HUDEP-2 (cell line): ENCODE data around the gene SETBP1.

ENCODE experiments used
- DNase-seq, 76 experiments: peaks; one replicate each; lab custom pipeline; 2025; ENCODE audit not compliant: unreplicated experiment in 76 of 76; lab: John Stamatoyannopoulos, UW

The SETBP1 gene

DNA sequence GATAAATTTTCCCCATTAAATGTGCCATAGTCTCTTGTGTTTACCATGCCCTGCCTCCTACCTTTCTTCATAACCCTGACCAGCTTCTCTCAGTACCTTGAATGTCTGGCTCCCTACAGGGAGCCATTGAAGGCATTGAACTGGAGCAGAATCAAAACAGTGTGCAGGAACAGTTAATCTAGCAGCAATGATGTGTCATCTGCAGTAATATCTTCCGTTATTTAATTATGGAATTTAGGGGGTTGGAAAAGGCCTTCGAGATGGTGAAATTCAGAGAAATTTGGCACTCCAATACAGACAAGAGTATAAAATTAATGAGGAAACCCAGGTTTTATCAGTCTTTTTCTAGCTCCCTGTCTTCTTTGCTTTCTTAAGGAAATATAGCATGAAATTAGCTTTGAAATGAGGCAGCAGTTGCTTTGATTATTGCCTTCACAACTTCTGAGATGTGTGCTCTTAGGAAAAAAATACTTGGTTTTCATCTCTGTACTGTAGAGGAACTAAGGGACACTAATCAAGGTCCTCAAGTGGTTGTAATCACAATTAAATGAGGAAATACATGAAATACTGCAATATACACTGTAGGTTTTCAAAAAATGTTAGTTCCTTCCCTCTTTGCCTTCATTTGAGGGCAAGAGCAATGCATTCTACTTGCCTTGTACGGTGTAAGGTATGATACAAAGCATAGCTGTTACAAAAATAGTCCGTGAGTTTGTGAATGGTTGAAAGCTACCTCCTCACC lies 369.1 kb downstream of the SETBP1 start:
- no peak for DNase-seq

- no peak for DNase-seq
Observed at GRCh38 chr18:45050712-45051601, 370.3 kb downstream of the SETBP1 start.

DNA sequence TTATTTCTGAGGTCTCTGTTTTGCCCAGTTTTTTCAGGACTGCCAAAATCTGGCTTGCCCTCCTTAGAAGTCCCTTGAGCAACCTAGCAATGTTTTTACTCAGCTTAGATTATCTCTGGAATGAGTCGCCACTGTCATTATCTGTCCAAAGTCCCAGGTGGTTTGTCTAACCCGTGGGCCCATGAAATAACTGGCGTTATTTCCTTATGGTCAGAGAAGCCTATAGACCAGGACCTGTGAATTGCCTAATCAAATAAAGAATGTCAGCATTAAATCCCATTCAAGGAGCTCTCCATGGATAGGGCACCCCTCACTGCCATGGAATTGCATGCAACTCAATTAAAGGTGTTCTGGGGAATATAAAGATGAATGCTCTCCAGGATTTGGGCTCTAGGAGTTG lies 373.9 kb downstream of the SETBP1 start:
- no peak for DNase-seq

DNA sequence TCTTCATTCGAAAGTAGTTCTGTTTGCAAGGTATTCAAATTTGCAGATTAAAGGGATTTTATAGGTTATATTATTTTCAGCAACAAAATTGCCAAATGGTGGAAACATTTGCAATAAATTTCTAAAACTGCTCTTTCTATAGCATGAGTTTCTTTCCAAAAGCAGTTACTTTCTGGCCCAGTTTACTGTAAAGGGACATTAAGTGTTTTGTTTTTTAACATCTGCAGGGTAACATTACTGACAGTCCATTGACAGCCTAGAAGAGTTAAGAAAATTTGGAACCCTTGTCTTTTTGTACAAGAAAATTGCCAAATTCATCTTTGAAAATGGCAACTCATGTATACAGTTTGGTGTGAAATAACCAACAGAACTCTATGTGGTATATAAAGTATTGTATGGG lies 375.1 kb downstream of the SETBP1 start:
- no peak for DNase-seq

- DNase-seq: peak in 1 of 76 experiments; percentile 14
Observed at GRCh38 chr18:45056926-45057325, 376.2 kb downstream of the SETBP1 start.

DNA sequence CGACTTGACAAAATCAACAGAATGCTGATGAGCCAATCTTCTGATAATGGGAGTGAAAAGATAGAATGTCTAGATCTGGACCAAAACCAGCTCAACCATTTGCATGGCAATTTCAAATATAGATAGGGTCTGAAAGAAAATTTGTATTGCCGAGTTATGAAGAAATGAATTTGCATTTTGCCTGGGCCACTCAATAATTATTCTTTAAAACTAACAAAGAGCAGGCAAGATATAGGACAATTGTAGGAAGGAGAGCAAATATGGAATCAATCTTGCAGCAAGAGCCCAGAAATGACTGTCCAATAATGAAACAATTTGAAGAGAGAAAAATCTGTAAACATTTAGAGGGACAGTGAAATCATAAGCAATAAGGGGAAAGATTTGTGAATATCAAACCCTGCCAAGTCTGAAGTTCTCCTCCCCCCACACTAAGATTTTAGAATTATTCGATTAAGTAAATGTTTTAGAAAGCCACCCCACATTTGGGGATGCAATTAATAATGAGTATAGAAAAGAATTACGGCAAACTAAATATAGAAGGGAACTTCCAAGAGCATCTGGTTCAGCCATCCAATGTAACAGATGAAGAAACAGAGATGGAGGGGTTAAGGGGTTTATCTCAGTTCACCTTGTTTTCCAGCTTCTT lies 377.4 kb downstream of the SETBP1 start:
- DNase-seq: no peak

- DNase-seq: peak in 43 of 76 experiments; percentile 0 to 89 (median 54)
Observed at GRCh38 chr18:45059695-45060094, 379.0 kb downstream of the SETBP1 start.

DNA sequence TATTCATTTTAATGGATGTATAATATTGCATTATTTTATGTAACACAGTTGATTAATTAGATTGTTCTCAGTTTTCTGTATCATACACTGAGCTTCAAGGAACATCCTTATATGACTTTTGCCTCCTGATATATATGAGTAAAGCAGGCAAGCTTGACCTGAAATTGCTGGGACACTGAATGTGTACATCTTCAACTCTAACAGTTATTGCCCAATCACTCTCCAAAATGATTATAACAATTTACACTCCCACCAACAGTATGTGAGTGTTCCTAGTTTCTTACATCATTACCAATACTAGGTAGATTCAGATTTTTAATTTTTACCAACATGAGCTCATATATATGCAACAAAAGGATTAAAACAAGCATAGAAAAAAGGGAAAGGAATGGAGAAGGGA lies 379.4 kb downstream of the SETBP1 start:
- DNase-seq: peak in 19 of 76 experiments; percentile 10 to 81 (median 49)

DNA sequence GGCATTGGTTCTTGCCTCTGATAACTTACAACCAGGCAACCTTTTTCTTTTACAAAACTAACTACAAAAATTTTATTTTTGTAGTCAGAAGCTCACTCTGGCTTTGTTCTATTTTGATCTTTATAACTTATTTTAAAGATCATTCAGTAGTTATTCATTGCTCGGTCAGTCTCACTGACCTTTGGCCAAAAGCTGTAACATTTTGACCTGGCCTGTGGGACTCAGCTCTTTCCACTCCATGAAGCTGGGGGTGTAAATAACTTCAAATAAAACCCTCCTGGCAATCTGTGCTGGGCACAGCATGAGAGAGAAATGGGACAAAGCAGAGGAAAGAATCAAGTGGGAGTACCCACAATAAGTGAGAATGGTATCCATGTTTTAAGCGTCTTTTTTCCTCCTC lies 380.7 kb downstream of the SETBP1 start:
- DNase-seq: no peak

- DNase-seq: no peak
Observed at GRCh38 chr18:45063246-45064038, 382.8 kb downstream of the SETBP1 start.

GRCh38 chr18:45066210-45066609 lies 385.5 kb downstream of the SETBP1 start:
- DNase-seq: no peak

- peak in 41 of 76 experiments; percentile 1 to 79 (median 27) for DNase-seq
Observed at GRCh38 chr18:45066886-45067285, 386.2 kb downstream of the SETBP1 start.

DNA sequence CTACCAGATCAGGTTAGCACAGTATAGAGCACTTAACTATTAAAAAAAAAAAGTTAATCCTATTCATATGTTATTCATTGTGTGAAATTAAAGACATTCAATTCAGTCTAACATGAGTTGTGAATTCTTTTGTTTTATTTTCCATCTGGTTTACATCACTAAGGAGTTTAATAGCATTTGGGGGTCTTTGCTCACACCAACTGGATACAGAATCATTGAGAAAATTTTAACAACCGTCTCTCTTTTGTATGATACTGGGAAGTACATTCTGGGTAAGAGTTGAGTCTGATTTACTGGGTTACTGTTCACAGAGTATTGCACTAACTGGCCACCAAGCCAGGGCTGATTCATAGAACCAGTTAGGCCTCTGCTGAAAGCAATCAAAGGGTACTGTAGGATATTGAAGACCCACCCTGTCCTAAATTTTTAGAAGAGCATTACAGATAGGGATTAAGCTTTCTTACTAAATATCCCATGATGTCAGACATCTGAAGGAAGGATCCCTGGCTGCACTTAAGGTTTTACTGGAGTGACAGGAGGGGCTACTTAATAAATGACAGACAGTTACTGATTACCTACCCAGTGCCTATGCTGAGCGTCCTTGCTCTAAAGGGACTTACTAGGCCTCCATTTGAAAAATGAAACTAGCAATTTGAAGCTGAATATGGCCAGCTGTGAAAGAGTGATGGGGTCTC lies 387.9 kb downstream of the SETBP1 start:
- DNase-seq: no peak

GRCh38 chr18:45069546-45069945 lies 388.9 kb downstream of the SETBP1 start:
- no peak for DNase-seq

DNA sequence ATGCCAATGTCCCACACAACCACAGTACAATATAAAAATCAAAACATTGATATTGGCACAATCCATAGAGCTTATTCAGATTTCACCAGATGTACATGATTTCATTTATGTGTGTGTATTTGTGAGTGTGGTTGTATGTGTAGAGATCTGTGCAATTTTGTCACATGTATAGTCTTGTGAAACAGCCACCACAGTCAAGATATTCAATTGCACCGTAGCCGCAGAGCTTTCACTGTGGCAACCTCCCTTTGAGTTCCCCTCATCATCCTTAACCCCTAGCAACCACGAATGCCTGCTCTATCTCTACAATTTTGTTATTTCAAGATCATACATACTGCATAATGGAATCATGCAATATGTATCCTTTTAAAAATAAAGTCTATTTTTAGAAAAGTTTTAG lies 391.3 kb downstream of the SETBP1 start:
- no peak for DNase-seq

DNA sequence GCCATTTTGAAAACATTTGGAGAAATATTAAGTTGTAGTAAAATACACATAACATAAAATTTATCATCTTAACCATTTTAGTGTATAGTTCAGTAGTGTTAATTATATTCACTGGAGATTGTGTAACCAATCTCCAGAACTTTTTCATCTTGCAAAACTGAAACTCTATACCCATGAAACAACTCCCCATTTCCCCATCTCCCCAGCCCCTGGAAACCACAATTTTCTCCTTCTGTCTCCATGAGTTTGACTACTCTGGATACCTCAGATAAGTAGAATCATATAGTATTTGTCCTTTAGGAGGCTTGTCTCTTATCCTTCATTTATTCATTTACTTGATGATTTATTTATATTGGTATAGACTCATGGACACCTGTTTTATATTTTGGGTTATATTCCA lies 392.9 kb downstream of the SETBP1 start:
- DNase-seq: no peak

- DNase-seq: no peak
Observed at GRCh38 chr18:45081566-45082181, 401.0 kb downstream of the SETBP1 start.

- no peak for DNase-seq
Observed at GRCh38 chr18:45083226-45083855, 402.7 kb downstream of the SETBP1 start.

- DNase-seq: no peak
Observed at GRCh38 chr18:45084206-45084605, 403.5 kb downstream of the SETBP1 start.
